ENCODE results near the gene FCHSD2. TPM values are rescaled to one million over a fixed set of nuclear protein-coding genes. Genes with fewer than 3 reads are reported as not detected.
"Not testable (repeated sequence)": the region's sequence is repeated elsewhere in the genome, so short reads cannot be mapped to it uniquely, and the experiment has no call there.

FCHSD2 gene
- total RNA-seq, 1 experiment from 2014 or later: 5.7 TPM

DNA sequence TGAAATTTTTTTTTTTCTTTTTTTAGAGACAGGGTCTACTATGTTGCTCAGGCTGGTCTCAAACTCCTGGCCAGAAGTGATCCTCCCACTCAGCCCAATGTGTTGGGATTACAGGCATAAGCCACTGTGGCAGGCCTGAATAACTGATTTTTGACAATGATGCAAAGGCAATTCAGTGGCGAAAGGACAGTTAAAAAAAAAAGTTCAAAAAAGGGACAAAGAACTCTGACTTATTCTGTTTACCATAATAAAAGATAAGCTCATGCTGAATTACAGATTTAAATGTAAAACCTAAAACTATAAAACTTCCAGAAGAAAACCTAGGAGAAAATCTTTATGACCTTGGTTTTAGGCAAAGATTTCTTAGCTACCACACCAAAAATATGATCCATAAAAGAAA lies 279.0 kb downstream of the FCHSD2 start:
- no peak for DNase-seq (ENCODE audit: low read depth in 1 of 2, low spot score in 2 of 2)
- H3K4me3 ChIP-seq: no peak overlapping the region
- peaks cover 7% of the 10 kb centered on the region; the same call in 1 of the 2 replicates for H3K4me1 ChIP-seq (replicated peaks)
- no peaks in the 10 kb centered on the region for H3K9me3 ChIP-seq (replicated peaks)
- no peaks in the 10 kb centered on the region for H3K27me3 ChIP-seq (replicated peaks)
- H3K36me3 ChIP-seq: no peaks in the 10 kb centered on the region
- no peak overlapping the region for H3K27ac ChIP-seq

DNA sequence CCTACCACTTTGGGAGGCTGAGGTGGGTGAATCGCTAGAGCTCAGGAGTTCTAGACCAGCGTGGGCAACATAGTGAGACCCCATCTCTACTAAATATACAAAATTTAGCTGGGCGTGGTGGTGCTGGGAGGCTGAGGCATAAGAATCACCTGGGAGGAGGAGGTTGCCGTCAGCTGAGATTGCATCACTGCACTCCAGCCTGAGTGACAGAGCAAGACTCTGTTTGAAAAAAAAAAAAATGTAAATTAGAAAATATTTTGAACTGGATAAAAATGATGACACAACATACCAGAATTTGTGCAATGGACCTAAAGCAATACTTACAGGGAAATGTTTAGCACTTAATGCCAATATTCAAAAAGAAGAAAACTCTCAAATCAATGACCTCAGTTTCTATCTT lies 281.5 kb downstream of the FCHSD2 start:
- no peaks in the 10 kb centered on the region for H3K4me1 ChIP-seq (replicated peaks)
- no peaks in the 10 kb centered on the region for H3K27me3 ChIP-seq (replicated peaks)
- no peak overlapping the region for H3K4me3 ChIP-seq
- no peak overlapping the region for H3K27ac ChIP-seq
- no peak for DNase-seq (ENCODE audit: low read depth in 1 of 2, low spot score in 2 of 2)
- no peaks in the 10 kb centered on the region for H3K36me3 ChIP-seq
- no peaks in the 10 kb centered on the region for H3K9me3 ChIP-seq (replicated peaks)

DNA sequence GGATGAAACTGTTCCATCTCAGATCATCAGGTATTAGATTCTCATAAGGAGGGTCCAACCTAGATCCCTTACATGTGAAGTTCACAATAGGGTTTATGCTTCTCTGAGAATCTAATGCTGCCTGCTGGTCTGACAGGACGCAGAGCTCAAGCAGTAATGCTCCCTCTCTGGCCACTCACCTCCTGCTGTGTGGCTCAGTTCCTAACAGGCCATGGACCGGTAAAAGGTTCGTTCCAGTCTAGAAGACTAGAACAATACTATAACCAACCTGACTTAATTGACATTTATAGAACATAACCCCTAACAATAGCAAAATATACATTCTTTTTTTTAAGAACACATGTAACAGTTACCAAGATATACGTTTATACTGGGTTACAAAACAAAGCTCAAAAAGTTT lies 282.1 kb downstream of the FCHSD2 start:
- H3K27ac ChIP-seq: no peak overlapping the region
- H3K9me3 ChIP-seq (replicated peaks): no peaks in the 10 kb centered on the region
- no peaks in the 10 kb centered on the region for H3K36me3 ChIP-seq
- H3K4me1 ChIP-seq (replicated peaks): no peaks in the 10 kb centered on the region
- DNase-seq (ENCODE audit: low read depth in 1 of 2, low spot score in 2 of 2): no peak
- H3K4me3 ChIP-seq: no peak overlapping the region
- no peaks in the 10 kb centered on the region for H3K27me3 ChIP-seq (replicated peaks)

DNA sequence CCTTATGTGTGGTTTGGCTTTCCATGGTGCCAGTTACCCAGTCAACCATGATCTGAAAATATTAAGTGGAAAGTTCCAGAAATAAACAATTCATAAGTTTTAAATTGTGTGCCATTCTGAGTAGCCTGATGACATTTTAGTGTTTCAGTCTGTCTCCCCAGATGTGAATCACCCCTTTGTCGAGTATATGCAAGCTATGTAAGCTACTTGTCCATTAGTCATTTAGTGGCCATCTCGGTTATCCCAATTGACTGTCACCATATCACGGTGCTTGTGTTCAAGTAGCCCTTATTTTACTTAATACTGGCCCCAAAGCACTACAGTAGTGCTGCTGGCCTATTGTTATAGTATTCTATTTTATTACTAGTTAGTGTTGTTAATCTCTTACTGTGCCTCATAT lies 283.0 kb downstream of the FCHSD2 start:
- Histone ChIP-seq H3K9me3 (replicated peaks) (no peaks in the 10 kb centered on the region), H3K27me3 (replicated peaks) (no peaks in the 10 kb centered on the region), H3K27ac (no peak overlapping the region), H3K4me3 (no peak overlapping the region), H3K36me3 (no peaks in the 10 kb centered on the region), H3K4me1 (replicated peaks) (no peaks in the 10 kb centered on the region)
- DNase-seq (ENCODE audit: low read depth in 1 of 2, low spot score in 2 of 2): no peak

DNA sequence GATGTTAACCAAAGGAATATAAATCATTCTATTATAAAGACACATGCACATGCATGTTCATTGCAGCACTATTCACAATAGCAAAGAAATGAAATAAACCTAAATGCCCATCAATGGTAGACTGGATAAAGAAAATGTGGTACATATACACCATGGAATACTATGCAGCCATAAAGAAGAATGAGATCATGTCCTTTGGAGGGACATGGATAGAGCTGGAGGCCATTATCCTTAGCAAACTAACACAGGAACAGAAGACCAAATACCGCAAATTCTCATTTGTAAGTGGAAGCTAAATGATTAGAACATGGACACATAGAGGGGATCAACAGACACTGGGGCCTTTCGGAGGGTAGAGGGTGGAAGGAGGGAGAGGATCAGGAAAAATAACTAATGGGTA lies 283.9 kb downstream of the FCHSD2 start:
- DNase-seq (ENCODE audit: low read depth in 1 of 2, low spot score in 2 of 2); H3K9me3 ChIP-seq (replicated peaks); H3K27me3 ChIP-seq (replicated peaks); H3K36me3 ChIP-seq; H3K4me3 ChIP-seq; H3K27ac ChIP-seq; H3K4me1 ChIP-seq (replicated peaks): not testable (repeated sequence)

DNA sequence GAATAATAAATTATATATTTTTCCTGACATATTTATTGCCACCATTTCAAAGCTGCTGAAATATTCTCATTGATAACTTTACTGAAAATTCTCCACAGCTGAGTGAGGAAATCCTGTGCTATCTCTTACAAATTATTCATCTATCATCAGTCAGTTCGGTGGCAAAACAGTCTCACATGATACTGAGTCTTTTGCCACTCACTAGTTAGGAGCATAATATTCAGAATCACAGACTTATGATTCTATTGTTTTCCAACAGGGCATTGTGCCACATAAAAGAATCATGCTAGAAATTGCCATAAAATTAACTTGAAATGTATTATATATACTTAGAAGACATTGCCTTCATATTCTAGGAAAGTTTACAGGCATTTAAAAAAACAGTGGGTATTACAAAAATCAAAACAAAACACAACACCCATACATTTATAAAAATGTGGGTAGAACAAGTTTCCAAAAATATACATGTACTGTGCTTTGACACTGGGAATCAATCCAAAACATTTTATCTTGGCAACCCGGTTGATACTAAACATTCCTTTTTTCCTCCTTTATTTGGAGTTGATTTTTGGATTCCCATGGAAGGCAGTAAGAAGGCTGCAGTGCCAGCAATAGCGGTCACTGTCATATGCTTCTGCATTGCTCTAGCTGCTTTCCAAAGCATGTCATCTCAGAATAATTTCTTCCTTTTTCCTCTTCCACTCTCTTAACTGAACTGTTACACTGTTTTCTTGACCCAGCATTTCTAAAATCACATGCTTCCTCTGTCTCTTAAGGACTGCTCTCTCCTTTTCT lies 285.4 kb downstream of the FCHSD2 start:
- no peaks in the 10 kb centered on the region for H3K4me1 ChIP-seq (replicated peaks)
- H3K36me3 ChIP-seq: no peaks in the 10 kb centered on the region
- H3K4me3 ChIP-seq: no peak overlapping the region
- DNase-seq (ENCODE audit: low read depth in 1 of 2, low spot score in 2 of 2): no peak
- H3K9me3 ChIP-seq (replicated peaks): no peaks in the 10 kb centered on the region
- H3K27me3 ChIP-seq (replicated peaks): no peaks in the 10 kb centered on the region
- H3K27ac ChIP-seq: no peak overlapping the region

DNA sequence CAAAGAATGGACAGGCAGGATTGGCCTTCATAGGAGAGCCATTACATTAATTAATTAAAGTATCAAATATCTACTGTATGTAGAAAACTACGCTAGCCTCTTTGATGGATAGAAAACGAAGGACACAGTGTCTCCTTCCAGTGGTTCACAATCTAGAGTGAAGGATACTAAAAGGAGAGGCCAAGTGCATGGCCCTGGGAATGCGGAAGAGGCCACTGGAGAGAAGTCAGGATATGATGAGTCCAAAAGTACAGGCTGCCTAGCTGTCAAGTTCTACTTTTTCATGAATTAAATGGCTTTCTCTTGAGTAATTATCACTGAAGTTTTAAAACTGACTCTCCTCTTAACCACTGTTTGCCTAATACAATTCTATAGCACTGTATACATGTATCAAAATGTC lies 286.1 kb downstream of the FCHSD2 start:
- DNase-seq (ENCODE audit: low read depth in 1 of 2, low spot score in 2 of 2): no peak
- Histone ChIP-seq H3K4me1 (replicated peaks) (no peaks in the 10 kb centered on the region), H3K36me3 (no peaks in the 10 kb centered on the region), H3K27ac (no peak overlapping the region), H3K9me3 (replicated peaks) (no peaks in the 10 kb centered on the region), H3K4me3 (no peak overlapping the region), H3K27me3 (replicated peaks) (no peaks in the 10 kb centered on the region)

DNA sequence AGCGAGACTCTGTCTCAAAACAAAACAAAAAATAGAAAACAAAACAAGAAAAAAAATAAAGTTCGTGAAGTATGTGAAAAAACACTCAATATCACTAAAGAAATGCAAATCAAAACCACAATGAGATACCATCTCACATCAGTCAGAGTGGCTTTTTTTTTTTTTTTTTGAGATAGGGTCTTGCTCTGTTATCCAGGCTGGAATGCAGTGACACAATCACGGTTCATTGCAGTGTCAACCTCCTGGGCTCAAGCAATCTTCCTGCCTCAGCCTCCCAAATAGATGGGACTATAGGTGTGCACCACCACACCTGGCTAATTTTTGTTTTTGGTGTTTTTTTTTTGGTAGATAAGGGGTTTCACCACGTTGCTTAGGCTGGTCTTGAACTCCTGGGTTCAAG lies 290.4 kb downstream of the FCHSD2 start:
- DNase-seq (ENCODE audit: low read depth in 1 of 2, low spot score in 2 of 2): no peak
- Histone ChIP-seq H3K4me1 (replicated peaks) (no peaks in the 10 kb centered on the region), H3K9me3 (replicated peaks) (no peaks in the 10 kb centered on the region), H3K27ac (no peak overlapping the region), H3K36me3 (no peaks in the 10 kb centered on the region), H3K27me3 (replicated peaks) (no peaks in the 10 kb centered on the region), H3K4me3 (no peak overlapping the region)

DNA sequence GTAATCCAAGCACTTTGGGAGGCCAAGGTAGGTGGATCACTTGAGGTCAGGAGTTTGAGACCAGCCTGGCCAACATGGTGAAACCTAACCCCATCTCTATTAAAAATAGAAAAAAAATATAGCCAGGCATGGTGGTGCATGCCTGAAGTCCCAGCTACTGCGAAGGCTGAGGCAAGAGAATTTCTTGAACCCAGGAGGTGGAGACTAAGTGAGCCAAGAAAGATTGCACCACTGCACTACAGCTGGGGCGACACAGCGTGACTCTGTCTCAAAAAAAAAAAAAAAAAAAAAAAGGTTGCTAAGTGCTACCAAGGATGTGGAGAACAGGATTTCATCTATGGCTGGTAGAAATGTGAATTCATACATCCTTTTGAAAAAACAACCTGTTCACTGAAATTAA lies 291.3 kb downstream of the FCHSD2 start:
- no peaks in the 10 kb centered on the region for H3K27me3 ChIP-seq (replicated peaks)
- DNase-seq (ENCODE audit: low read depth in 1 of 2, low spot score in 2 of 2): no peak
- H3K27ac ChIP-seq: no peak overlapping the region
- H3K4me1 ChIP-seq (replicated peaks): no peaks in the 10 kb centered on the region
- H3K36me3 ChIP-seq: no peaks in the 10 kb centered on the region
- H3K9me3 ChIP-seq (replicated peaks): no peaks in the 10 kb centered on the region
- no peak overlapping the region for H3K4me3 ChIP-seq

DNA sequence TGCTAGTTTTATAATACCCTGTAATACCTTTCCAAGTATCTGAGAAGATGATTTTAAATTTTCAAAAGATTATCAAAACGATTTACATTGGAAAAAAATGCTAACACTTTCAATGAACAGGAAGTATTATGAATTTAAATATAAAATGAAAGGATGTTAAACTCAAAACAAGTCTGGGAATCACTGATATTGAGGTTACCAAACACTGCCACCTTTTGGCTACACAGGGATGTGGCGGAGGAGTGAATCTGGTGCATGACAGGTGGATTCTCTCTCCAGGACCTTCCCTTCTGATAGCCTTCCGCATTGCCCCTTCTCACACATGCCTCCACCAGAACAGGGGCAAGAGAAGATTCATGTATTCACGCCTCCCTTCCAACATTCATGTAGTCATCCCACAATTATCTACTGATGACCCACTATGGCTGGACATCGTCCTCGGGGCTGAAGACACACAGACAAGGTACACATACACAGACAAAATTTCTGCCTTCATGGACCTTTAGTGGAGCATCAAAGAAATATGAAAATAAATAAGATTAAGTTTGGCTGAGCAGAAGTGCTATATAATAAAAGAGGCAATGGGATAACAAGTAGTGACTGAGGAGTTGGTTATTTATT lies 293.2 kb downstream of the FCHSD2 start:
- no peaks in the 10 kb centered on the region for H3K36me3 ChIP-seq
- H3K4me1 ChIP-seq (replicated peaks): no peaks in the 10 kb centered on the region
- no peak overlapping the region for H3K27ac ChIP-seq
- no peaks in the 10 kb centered on the region for H3K27me3 ChIP-seq (replicated peaks)
- H3K4me3 ChIP-seq: no peak overlapping the region
- H3K9me3 ChIP-seq (replicated peaks): no peaks in the 10 kb centered on the region
- DNase-seq (ENCODE audit: low read depth in 1 of 2, low spot score in 2 of 2): no peak

DNA sequence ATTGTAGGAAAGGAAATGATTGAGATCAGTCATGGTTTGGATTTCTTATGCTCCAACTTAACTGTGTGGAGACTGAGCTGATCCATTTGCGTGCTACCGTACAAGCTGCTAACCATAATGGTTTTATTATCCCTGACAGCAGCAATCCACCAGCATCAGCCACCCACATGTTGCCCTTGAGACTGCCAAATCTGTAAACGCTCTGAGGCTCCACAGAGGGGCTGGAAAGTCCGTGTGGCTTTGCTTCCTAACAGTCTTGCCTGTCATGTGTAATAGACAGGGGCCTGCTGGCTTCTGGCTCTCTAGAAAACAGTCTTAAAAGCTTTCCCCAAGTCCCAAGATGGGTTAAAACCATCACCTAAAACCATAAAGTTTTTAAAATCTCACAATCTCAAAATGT lies 297.8 kb downstream of the FCHSD2 start:
- no peaks in the 10 kb centered on the region for H3K4me1 ChIP-seq (replicated peaks)
- H3K36me3 ChIP-seq: peaks cover 5% of the 10 kb centered on the region; the same call in 1 of the 2 replicates
- no peaks in the 10 kb centered on the region for H3K27me3 ChIP-seq (replicated peaks)
- H3K9me3 ChIP-seq (replicated peaks): no peaks in the 10 kb centered on the region
- no peak overlapping the region for H3K27ac ChIP-seq
- no peak overlapping the region for H3K4me3 ChIP-seq
- no peak for DNase-seq (ENCODE audit: low read depth in 1 of 2, low spot score in 2 of 2)

DNA sequence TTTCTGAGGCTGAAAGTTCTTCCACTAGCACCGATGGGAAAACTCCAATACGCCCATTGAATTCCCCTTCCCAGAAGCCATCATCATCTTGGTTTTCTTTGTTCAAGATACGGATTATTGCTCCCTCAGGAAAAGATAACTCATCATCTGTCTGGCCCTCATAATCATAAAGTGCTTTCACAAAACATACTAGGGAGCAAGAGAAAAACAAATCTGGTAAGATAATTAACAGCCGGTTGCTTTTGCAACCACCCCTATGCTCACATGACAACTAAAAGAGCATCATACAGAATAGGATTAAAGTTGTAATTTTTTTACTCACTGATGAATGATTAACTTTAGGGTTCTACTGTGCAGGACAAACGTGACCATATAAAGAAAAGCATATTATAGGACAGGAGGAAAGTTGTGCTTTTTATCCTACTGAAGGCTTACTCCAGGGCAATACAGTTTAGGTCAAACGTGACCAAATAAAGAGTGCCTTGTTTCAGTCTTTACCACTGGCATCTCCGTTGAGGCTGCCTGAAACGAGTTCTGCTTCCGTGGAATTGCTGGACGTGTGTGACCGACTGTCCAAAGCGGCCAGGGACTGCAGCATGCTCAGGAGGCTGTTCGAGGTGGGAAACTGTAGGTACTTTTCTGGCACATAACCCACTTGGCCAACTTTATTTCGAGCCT lies 299.3 kb downstream of the FCHSD2 start:
- Histone ChIP-seq H3K4me1 (replicated peaks) (no peaks in the 10 kb centered on the region), H3K27ac (no peak overlapping the region), H3K4me3 (no peak overlapping the region), H3K36me3 (peaks cover 5% of the 10 kb centered on the region; the same call in 1 of the 2 replicates), H3K27me3 (replicated peaks) (no peaks in the 10 kb centered on the region), H3K9me3 (replicated peaks) (no peaks in the 10 kb centered on the region)
- no peak for DNase-seq (ENCODE audit: low read depth in 1 of 2, low spot score in 2 of 2)

DNA sequence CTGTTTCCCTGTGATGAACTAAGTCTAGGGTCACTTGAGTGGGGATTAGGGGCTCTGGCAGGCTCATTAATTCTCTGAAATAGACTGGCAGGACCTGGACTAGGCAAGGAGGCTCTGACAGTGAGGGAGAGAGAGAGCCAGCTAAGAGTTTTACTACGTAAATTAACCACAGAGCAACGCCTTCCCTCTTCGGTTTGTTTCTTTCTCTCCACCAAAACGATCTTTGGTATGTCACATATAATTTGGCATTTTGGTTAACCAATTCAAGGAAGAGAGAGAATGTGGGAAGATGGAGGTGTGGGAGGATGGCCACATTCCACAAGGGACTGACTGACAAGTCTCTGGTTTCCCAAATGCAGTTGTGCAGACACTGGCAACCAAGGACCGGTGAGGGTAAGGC lies 300.0 kb downstream of the FCHSD2 start:
- Histone ChIP-seq H3K4me1 (replicated peaks) (no peaks in the 10 kb centered on the region), H3K4me3 (no peak overlapping the region), H3K27ac (no peak overlapping the region), H3K9me3 (replicated peaks) (no peaks in the 10 kb centered on the region), H3K36me3 (peaks cover 5% of the 10 kb centered on the region; the same call in 1 of the 2 replicates), H3K27me3 (replicated peaks) (no peaks in the 10 kb centered on the region)
- DNase-seq (ENCODE audit: low read depth in 1 of 2, low spot score in 2 of 2): no peak

DNA sequence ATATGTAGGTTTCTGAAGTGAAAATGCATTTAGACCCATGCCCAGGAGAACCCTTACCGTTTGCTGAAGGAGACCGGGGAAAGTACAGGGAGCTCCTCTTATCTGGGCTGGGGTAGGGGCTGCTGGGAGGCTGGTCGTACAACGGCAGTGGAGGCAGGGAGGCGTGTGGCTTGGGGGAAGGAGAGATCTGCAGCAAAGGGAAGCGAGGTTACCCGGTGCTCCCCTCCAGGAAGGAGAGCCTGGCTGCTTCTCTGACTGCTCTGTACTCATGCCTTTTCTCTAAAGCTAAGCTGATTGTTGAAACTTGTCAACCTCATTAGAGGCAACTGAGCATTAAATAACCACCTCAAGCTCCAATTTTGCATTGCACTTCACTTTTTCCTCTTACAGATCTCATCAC lies 300.7 kb downstream of the FCHSD2 start:
- Histone ChIP-seq H3K4me1 (replicated peaks) (peaks cover under 1% of the 10 kb centered on the region), H3K36me3 (peaks cover 5% of the 10 kb centered on the region; the same call in 1 of the 2 replicates), H3K27me3 (replicated peaks) (no peaks in the 10 kb centered on the region), H3K9me3 (replicated peaks) (no peaks in the 10 kb centered on the region), H3K4me3 (no peak overlapping the region), H3K27ac (no peak overlapping the region)
- no peak for DNase-seq (ENCODE audit: low read depth in 1 of 2, low spot score in 2 of 2)

Measured in SJSA1 (cell line).